Dendritic cell treated with granulocyte-macrophage colony-stimulating factor and Interleukin-4, amounts not matched to agents 40 ng/mL and 50 ng/mL, for 4 days (primary cell): ENCODE measurements around the gene CLCA2.

ENCODE experiments used
- H3K27ac Mint-ChIP-seq: one replicate; pipeline ENCODE4 v1.8.0; 2022; ENCODE audit warnings: mild to moderate bottlenecking, mixed read lengths
- H3K27me3 Mint-ChIP-seq: one replicate; pipeline ENCODE4 v1.8.0; 2022; ENCODE audit warnings: mild to moderate bottlenecking, mixed read lengths
- H3K36me3 Mint-ChIP-seq: one replicate; pipeline ENCODE4 v1.8.0; 2022; ENCODE audit warnings: low read depth, mixed read lengths
- H3K4me1 Mint-ChIP-seq: one replicate; pipeline ENCODE4 v1.8.0; 2022; ENCODE audit warnings: low read depth, mixed read lengths
- H3K4me3 Mint-ChIP-seq: one replicate; pipeline ENCODE4 v1.8.0; 2022; ENCODE audit warnings: mild to moderate bottlenecking, moderate library complexity, mixed read lengths
- H3K9me3 Mint-ChIP-seq: one replicate; pipeline ENCODE4 v1.8.0; 2022; ENCODE audit warnings: mixed read lengths
- intact Hi-C: fragments of 100-400 bp; cut with micrococcal nuclease; formaldehyde crosslinking; loops from one replicate; pipeline ENCODE4 v1.15.0; 2022

Gene CLCA2

GRCh38 chr1:86441997-86442396 is 18.0 kb downstream of the CLCA2 start:
- intact Hi-C loops = no loop called here
- Mint-ChIP-seq H3K27me3 (peaks cover 1% of the 10 kb centered on the region), H3K4me1 (peaks cover 17% of the 10 kb centered on the region), H3K36me3 (no peaks in the 10 kb centered on the region), H3K9me3 (no peaks in the 10 kb centered on the region), H3K27ac (no peak overlapping the region), H3K4me3 (no peak overlapping the region)

- intact Hi-C loops = no loop called here
- Mint-ChIP-seq H3K9me3 (no peaks in the 10 kb centered on the region), H3K36me3 (no peaks in the 10 kb centered on the region), H3K4me3 (no peak overlapping the region), H3K4me1 (peaks cover 23% of the 10 kb centered on the region), H3K27ac (no peak overlapping the region), H3K27me3 (no peaks in the 10 kb centered on the region)
Measured at GRCh38 chr1:86445919-86446318, 21.9 kb downstream of the CLCA2 start.

DNA sequence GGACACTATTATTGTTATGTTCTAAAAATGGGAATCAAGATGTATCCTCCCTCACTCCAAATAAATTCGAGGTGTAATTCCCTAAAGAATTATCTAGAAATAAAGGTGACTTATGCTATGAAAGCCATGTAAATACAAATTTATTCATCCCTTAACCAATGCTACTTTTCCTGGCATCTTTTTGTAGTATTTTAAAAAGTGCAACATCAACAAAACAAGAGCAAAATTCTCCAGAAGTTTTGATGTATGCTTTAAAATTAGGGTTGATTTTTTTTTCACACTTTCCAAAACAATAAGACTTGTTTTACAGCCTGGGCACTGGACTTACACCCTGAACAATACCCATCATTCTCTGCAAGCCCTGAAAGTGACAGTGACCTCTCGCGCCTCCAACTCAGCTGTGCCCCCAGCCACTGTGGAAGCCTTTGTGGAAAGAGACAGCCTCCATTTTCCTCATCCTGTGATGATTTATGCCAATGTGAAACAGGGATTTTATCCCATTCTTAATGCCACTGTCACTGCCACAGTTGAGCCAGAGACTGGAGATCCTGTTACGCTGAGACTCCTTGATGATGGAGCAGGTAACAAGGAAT is 23.3 kb downstream of the CLCA2 start:
- Mint-ChIP-seq H3K4me1 (peaks cover 25% of the 10 kb centered on the region), H3K36me3 (no peaks in the 10 kb centered on the region)
- intact Hi-C loops = no loop called here

GRCh38 chr1:86448670-86449069 is 24.7 kb downstream of the CLCA2 start:
- Mint-ChIP-seq H3K27ac (no peak overlapping the region), H3K36me3 (no peaks in the 10 kb centered on the region), H3K4me3 (no peak overlapping the region), H3K9me3 (no peaks in the 10 kb centered on the region), H3K4me1 (peaks cover 26% of the 10 kb centered on the region), H3K27me3 (no peaks in the 10 kb centered on the region)
- intact Hi-C loops = no loop called here

More for the DNA sequence above, 23.3 kb downstream of the CLCA2 start:
- no peak overlapping the region for H3K4me3 Mint-ChIP-seq
- H3K27me3 Mint-ChIP-seq = no peaks in the 10 kb centered on the region
- no peak overlapping the region for H3K27ac Mint-ChIP-seq
- no peaks in the 10 kb centered on the region for H3K9me3 Mint-ChIP-seq

GRCh38 chr1:86449103-86449502 is 25.1 kb downstream of the CLCA2 start:
- no peak overlapping the region for H3K27ac Mint-ChIP-seq
- no peaks in the 10 kb centered on the region for H3K36me3 Mint-ChIP-seq
- H3K4me1 Mint-ChIP-seq = peaks cover 26% of the 10 kb centered on the region
- no peaks in the 10 kb centered on the region for H3K9me3 Mint-ChIP-seq
- H3K27me3 Mint-ChIP-seq = no peaks in the 10 kb centered on the region
- no peak overlapping the region for H3K4me3 Mint-ChIP-seq
- intact Hi-C loops = no loop called here

- peaks cover 26% of the 10 kb centered on the region for H3K4me1 Mint-ChIP-seq
- H3K36me3 Mint-ChIP-seq = no peaks in the 10 kb centered on the region
- H3K27ac Mint-ChIP-seq = peak overlapping the region; percentile 63
- H3K27me3 Mint-ChIP-seq = no peaks in the 10 kb centered on the region
- no peak overlapping the region for H3K4me3 Mint-ChIP-seq
- intact Hi-C loops = no loop called here
- no peaks in the 10 kb centered on the region for H3K9me3 Mint-ChIP-seq
Measured at GRCh38 chr1:86450847-86451246, 26.9 kb downstream of the CLCA2 start.

- H3K27ac Mint-ChIP-seq = no peak overlapping the region
- no peaks in the 10 kb centered on the region for H3K36me3 Mint-ChIP-seq
- H3K9me3 Mint-ChIP-seq = no peaks in the 10 kb centered on the region
- H3K27me3 Mint-ChIP-seq = no peaks in the 10 kb centered on the region
- intact Hi-C loops = no loop called here
- no peak overlapping the region for H3K4me3 Mint-ChIP-seq
- H3K4me1 Mint-ChIP-seq = peaks cover 16% of the 10 kb centered on the region
Measured at GRCh38 chr1:86453664-86454063, 29.7 kb downstream of the CLCA2 start.

DNA sequence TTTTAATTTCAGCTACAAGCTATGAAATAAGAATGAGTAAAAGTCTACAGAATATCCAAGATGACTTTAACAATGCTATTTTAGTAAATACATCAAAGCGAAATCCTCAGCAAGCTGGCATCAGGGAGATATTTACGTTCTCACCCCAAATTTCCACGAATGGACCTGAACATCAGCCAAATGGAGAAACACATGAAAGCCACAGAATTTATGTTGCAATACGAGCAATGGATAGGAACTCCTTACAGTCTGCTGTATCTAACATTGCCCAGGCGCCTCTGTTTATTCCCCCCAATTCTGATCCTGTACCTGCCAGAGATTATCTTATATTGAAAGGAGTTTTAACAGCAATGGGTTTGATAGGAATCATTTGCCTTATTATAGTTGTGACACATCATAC is 31.1 kb downstream of the CLCA2 start:
- Mint-ChIP-seq H3K27me3 (no peaks in the 10 kb centered on the region), H3K9me3 (no peaks in the 10 kb centered on the region), H3K36me3 (no peaks in the 10 kb centered on the region), H3K4me1 (peaks cover 16% of the 10 kb centered on the region), H3K4me3 (no peak overlapping the region), H3K27ac (no peak overlapping the region)
- intact Hi-C loops = no loop called here

- H3K36me3 Mint-ChIP-seq = no peaks in the 10 kb centered on the region
- intact Hi-C loops = no loop called here
- no peaks in the 10 kb centered on the region for H3K27me3 Mint-ChIP-seq
- H3K9me3 Mint-ChIP-seq = no peaks in the 10 kb centered on the region
- peak overlapping the region; percentile 64 for H3K27ac Mint-ChIP-seq
- H3K4me1 Mint-ChIP-seq = peaks cover 17% of the 10 kb centered on the region
- H3K4me3 Mint-ChIP-seq = no peak overlapping the region
Measured at GRCh38 chr1:86460998-86461397, 37.0 kb downstream of the CLCA2 start.

- intact Hi-C loops = no loop called here
- no peaks in the 10 kb centered on the region for H3K27me3 Mint-ChIP-seq
Measured at GRCh38 chr1:86461482-86461881, 37.5 kb downstream of the CLCA2 start.

DNA sequence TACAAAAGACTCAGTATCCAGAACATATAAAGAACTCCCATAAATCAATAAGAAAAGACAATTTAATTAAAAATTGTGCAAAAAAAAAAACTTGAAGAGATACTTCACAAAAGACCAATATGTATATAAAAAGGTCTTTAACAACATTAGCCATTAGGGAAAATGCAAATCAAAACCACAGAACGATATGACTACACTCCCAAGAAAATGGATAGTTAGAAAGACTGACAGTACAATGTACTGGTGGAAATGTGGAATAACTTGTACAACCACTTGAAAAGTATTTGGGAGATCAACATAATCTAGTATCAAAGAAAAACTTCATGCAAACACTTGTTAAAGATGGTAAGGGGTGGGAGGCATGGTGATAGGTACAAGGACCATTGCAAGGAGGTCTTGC is 40.8 kb downstream of the CLCA2 start:
- Mint-ChIP-seq H3K9me3 (no peaks in the 10 kb centered on the region), H3K27ac (no peak overlapping the region), H3K4me1 (peaks cover 17% of the 10 kb centered on the region), H3K36me3 (no peaks in the 10 kb centered on the region), H3K27me3 (no peaks in the 10 kb centered on the region), H3K4me3 (no peak overlapping the region)
- intact Hi-C loops = no loop called here

More at GRCh38 chr1:86461482-86461881, 37.5 kb downstream of the CLCA2 start:
- Mint-ChIP-seq H3K4me1 (peaks cover 17% of the 10 kb centered on the region), H3K36me3 (no peaks in the 10 kb centered on the region), H3K9me3 (no peaks in the 10 kb centered on the region), H3K4me3 (no peak overlapping the region), H3K27ac (no peak overlapping the region)

GRCh38 chr1:86466109-86466844 is 42.3 kb downstream of the CLCA2 start:
- Mint-ChIP-seq H3K27me3 (no peaks in the 10 kb centered on the region), H3K27ac (no peak overlapping the region), H3K4me3 (no peak overlapping the region), H3K4me1 (peaks cover 20% of the 10 kb centered on the region), H3K9me3 (no peaks in the 10 kb centered on the region), H3K36me3 (no peaks in the 10 kb centered on the region)
- intact Hi-C loops = no loop called here

DNA sequence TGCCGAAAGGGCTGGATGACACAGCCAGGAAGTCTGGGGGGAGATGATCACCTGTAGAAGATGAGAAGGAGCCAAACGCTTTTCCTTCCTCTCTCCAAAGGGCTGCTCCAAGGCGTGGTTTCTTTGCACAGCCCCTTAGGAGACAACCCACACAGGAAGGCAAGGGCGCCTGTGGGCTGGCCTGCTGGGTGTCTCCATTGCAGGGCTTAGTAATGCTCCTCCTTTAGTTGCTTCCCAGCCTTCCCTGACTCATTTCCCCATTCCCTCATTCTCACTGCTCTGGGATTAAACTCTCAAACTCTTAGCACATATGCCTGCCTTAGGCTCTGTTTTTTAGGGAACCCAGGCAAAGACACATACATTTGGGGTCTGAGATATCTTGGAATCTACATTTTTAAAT is 43.0 kb downstream of the CLCA2 start:
- Mint-ChIP-seq H3K9me3 (no peaks in the 10 kb centered on the region), H3K4me3 (no peak overlapping the region), H3K27me3 (no peaks in the 10 kb centered on the region), H3K27ac (no peak overlapping the region), H3K4me1 (peaks cover 17% of the 10 kb centered on the region), H3K36me3 (no peaks in the 10 kb centered on the region)
- intact Hi-C loops = no loop called here

GRCh38 chr1:86468501-86468977 is 44.6 kb downstream of the CLCA2 start, which contains the start of gene CLCA1:
Gene CLCA1 (plus strand): TSS chr1:86468927. CDS start chr1:86468972, 45 bp downstream.
- no peak within 1 kb of the TSS for H3K4me3 Mint-ChIP-seq
- peaks cover 23% of the 10 kb centered on the region for H3K4me1 Mint-ChIP-seq
- intact Hi-C loops = no loop called here
- no peaks in the 10 kb centered on the region for H3K9me3 Mint-ChIP-seq
- no peak within 1 kb of the TSS for H3K27ac Mint-ChIP-seq
- H3K27me3 Mint-ChIP-seq = no peaks in the 10 kb centered on the region
- no peaks in the 10 kb centered on the region for H3K36me3 Mint-ChIP-seq
